Measurements from ENCODE around the gene CDK13. TPM values are rescaled to one million over a fixed set of nuclear protein-coding genes. Genes with fewer than 3 reads are reported as not detected.

Gene CDK13
- total RNA-seq, 1 experiment from 2014 or later, result 52.2 TPM

- no peak overlapping the region for H2AFZ ChIP-seq (ENCODE audit: low read length)
- DNase-seq, result no peak
- H3K27ac Mint-ChIP-seq, result no peak overlapping the region
Observed at GRCh38 chr7:39910108-39910869, 39.8 kb upstream of the CDK13 start.

More at GRCh38 chr7:39910108-39910869, 39.8 kb upstream of the CDK13 start:
- no CpG with 5 or more reads among the region's 7 CpGs for WGBS (ENCODE audit: extremely low coverage, insufficient read length, low lambda C conversion rate)
- H3K23ac ChIP-seq (ENCODE audit: insufficient read length, low read depth, low read length), result no peak overlapping the region
- H3K27ac ChIP-seq (ENCODE audit: insufficient read length, low read depth, low read length), result no peak overlapping the region
- H3K14ac ChIP-seq (ENCODE audit: insufficient read depth, low read length), result no peak overlapping the region
- H4K20me1 ChIP-seq (ENCODE audit: control insufficient read depth, insufficient read depth, insufficient read length), result no peaks in the 10 kb centered on the region
- H3T11ph ChIP-seq (ENCODE audit: low read length), result no peak overlapping the region
- no peak overlapping the region for H4K8ac ChIP-seq (replicated peaks; ENCODE audit: insufficient read length, low read depth, low read length)
- Mint-ChIP-seq H3K27me3 (ENCODE audit: low read depth) (no peaks in the 10 kb centered on the region; the same call in 1 of the 2 replicates), H3K9me3 (peaks cover 2 to 6% of the 10 kb centered on the region in 2 experiments; a peak in 3 of 5 replicates), H3K4me3 (no peak overlapping the region), H3K36me3 (ENCODE audit: insufficient read depth in 1 of 3, low read depth in 3 of 3) (peaks cover 0 to 8% (median 0%) of the 10 kb centered on the region in 3 experiments; a peak in 1 of 7 replicates), H3K4me1 (no peaks in the 10 kb centered on the region)
- H3K79me1 ChIP-seq (ENCODE audit: insufficient read depth, low read depth, low read length, poor library complexity, severe bottlenecking), result no peaks in the 10 kb centered on the region
- no peak overlapping the region for H3K56ac ChIP-seq (ENCODE audit: insufficient read length, low read depth, low read length)
- H2BK15ac ChIP-seq (ENCODE audit: low read depth, low read length), result no peak overlapping the region
- H3K79me2 ChIP-seq (ENCODE audit: insufficient read depth, low read length), result no peaks in the 10 kb centered on the region
- no peak overlapping the region for H3K9ac ChIP-seq (ENCODE audit: extremely low read depth, insufficient read length, low read length)
- H2BK12ac ChIP-seq (ENCODE audit: insufficient read length, low read depth, low read length), result no peak overlapping the region
- no peak overlapping the region for H3K4ac ChIP-seq (ENCODE audit: low read depth, low read length)
- H3K4me2 ChIP-seq (ENCODE audit: insufficient read depth, insufficient read length, low read length), result no peak overlapping the region
- no peak for TF ChIP-seq CTCF (conservative IDR thresholded peaks at IDR 0.05)
- no peak overlapping the region for H2BK120ac ChIP-seq (ENCODE audit: low read depth, low read length, poor library complexity, severe bottlenecking)
- no peak overlapping the region for H3K18ac ChIP-seq (ENCODE audit: insufficient read length, low read depth, low read length)
- no peak overlapping the region for H2AK5ac ChIP-seq (ENCODE audit: insufficient read length, low read length)
- no peak overlapping the region for H2BK20ac ChIP-seq (ENCODE audit: low read depth, low read length, poor library complexity, severe bottlenecking)
- H3K9me3 ChIP-seq (ENCODE audit: control insufficient read depth, low read depth, low read length), result no peaks in the 10 kb centered on the region
- H4K5ac ChIP-seq (ENCODE audit: insufficient read length, low read depth, low read length), result no peak overlapping the region
- no peaks in the 10 kb centered on the region for H3K23me2 ChIP-seq (ENCODE audit: insufficient read length, low read depth, low read length, poor library complexity, severe bottlenecking)
- H3K27me3 ChIP-seq (ENCODE audit: insufficient read depth, low read length), result no peaks in the 10 kb centered on the region
- H4K91ac ChIP-seq (ENCODE audit: insufficient read length, low read depth, low read length), result no peak overlapping the region
- H2BK5ac ChIP-seq (ENCODE audit: insufficient read length, low read length), result no peak overlapping the region
- no peaks in the 10 kb centered on the region for H3K4me1 ChIP-seq (ENCODE audit: insufficient read depth, low read length)
